Coronary artery (tissue), 2 donors: Measurements from ENCODE around the gene RAB35.

ENCODE experiments used
- DNase-seq: peaks from one replicate; pipeline ENCODE4 v3.0.0-alpha.2; 2017; ENCODE audit warnings: low spot score
- H3K27ac ChIP-seq, 2 donors: fragments of 200-600 bp; sonication (generic); one replicate each; pipeline ENCODE4 v1.5.1; 2016 to 2019
- H3K4me3 ChIP-seq: fragments of 200-600 bp; sonication (generic); 2 replicates; pipeline ENCODE4 v1.5.1; 2016; ENCODE audit warnings: mild to moderate bottlenecking, moderate library complexity
- CTCF ChIP-seq: fragments of 200-600 bp; sonication (generic); IDR thresholded peaks from one replicate; pipeline ENCODE4 v1.5.1; 2019; ENCODE audit warnings: antibody characterized with exemption

RAB35 gene

GRCh38 chr12:120067901-120068300, 48.7 kb downstream of the RAB35 start:
- H3K27ac ChIP-seq: no peak overlapping the region
- H3K4me3 ChIP-seq: no peak overlapping the region
- TF ChIP-seq CTCF: no peak
- no peak for DNase-seq

- DNase-seq: no peak
- H3K4me3 ChIP-seq: no peak overlapping the region
- no peak for TF ChIP-seq CTCF
- no peak overlapping the region for H3K27ac ChIP-seq
Measured at GRCh38 chr12:120067084-120067869, 49.3 kb downstream of the RAB35 start.

- no peak overlapping the region for H3K27ac ChIP-seq
- DNase-seq: no peak
- no peak overlapping the region for H3K4me3 ChIP-seq
- no peak for TF ChIP-seq CTCF
Measured at GRCh38 chr12:120066341-120066740, 50.2 kb downstream of the RAB35 start.

GRCh38 chr12:120065472-120065871, 51.1 kb downstream of the RAB35 start:
- no peak overlapping the region for H3K27ac ChIP-seq
- H3K4me3 ChIP-seq: no peak overlapping the region
- no peak for DNase-seq
- TF ChIP-seq CTCF: no peak

- Histone ChIP-seq H3K27ac (no peak overlapping the region), H3K4me3 (no peak overlapping the region)
- DNase-seq: no peak
- no peak for TF ChIP-seq CTCF
Measured at GRCh38 chr12:120064054-120064940, 52.3 kb downstream of the RAB35 start.

GRCh38 chr12:120062976-120063579, 53.5 kb downstream of the RAB35 start:
- H3K27ac ChIP-seq: no peak overlapping the region
- H3K4me3 ChIP-seq: no peak overlapping the region
- DNase-seq: no peak
- TF ChIP-seq CTCF: no peak
